ENCODE results near the gene ANXA6. TPM values are rescaled to one million over a fixed set of nuclear protein-coding genes. Genes with fewer than 3 reads are reported as not detected.

Gene ANXA6
- total RNA-seq, 1 experiment from 2014 or later, result 98.7 TPM

DNA sequence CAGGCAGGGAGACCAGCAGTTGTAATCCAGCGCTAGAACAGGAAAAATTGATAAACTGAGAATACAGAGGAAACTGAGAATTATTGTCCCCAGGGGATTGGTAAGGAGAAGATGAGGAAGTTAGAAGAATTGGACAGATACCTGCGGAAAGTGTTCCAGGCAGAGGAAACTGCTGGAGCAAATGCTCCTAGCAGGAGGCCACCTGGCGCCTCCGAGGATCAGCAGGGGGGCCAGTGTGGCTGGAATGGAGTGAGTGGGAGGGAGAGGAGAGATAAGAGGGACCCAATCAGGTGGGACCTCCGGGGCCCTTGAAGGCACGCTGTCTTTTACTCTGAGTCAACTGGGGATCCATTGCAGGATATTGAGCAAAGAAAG, 695 bp upstream of the ANXA6 start:
- Histone ChIP-seq H4K91ac (ENCODE audit: insufficient read length, low read depth, low read length) (no peak overlapping the region), H3K4me1 (ENCODE audit: insufficient read depth, low read length) (no peaks in the 10 kb centered on the region), H3K4ac (ENCODE audit: low read depth, low read length) (no peak overlapping the region), H3K79me2 (ENCODE audit: insufficient read depth, low read length) (no peaks in the 10 kb centered on the region; the same call in 1 of the 2 replicates), H3K4me2 (ENCODE audit: insufficient read depth, insufficient read length, low read length) (peak overlapping the region; percentile 70), H2AFZ (ENCODE audit: low read length) (no peak overlapping the region), H3T11ph (ENCODE audit: low read length) (no peak overlapping the region), H3K23ac (ENCODE audit: insufficient read length, low read depth, low read length) (no peak overlapping the region), H3K9me3 (ENCODE audit: control insufficient read depth, low read depth, low read length) (no peaks in the 10 kb centered on the region), H3K27ac (ENCODE audit: insufficient read length, low read depth, low read length) (no peak overlapping the region), H3K9ac (ENCODE audit: extremely low read depth, insufficient read length, low read length) (no peak overlapping the region), H4K20me1 (ENCODE audit: control insufficient read depth, insufficient read depth, insufficient read length) (no peaks in the 10 kb centered on the region), H3K56ac (ENCODE audit: insufficient read length, low read depth, low read length) (no peak overlapping the region), H4K8ac (replicated peaks; ENCODE audit: insufficient read length, low read depth, low read length) (no peak overlapping the region), H2AK5ac (ENCODE audit: insufficient read length, low read length) (no peak overlapping the region), H3K23me2 (ENCODE audit: insufficient read length, low read depth, low read length, poor library complexity, severe bottlenecking) (peaks cover 15% of the 10 kb centered on the region), H2BK15ac (ENCODE audit: low read depth, low read length) (no peak overlapping the region), H2BK20ac (ENCODE audit: low read depth, low read length, poor library complexity, severe bottlenecking) (no peak overlapping the region), H3K27me3 (ENCODE audit: insufficient read depth, low read length) (no peaks in the 10 kb centered on the region), H4K5ac (ENCODE audit: insufficient read length, low read depth, low read length) (no peak overlapping the region), H3K14ac (ENCODE audit: insufficient read depth, low read length) (peak overlapping the region; percentile 11; the same call in 1 of the 2 replicates), H2BK120ac (ENCODE audit: low read depth, low read length, poor library complexity, severe bottlenecking) (no peak overlapping the region), H3K18ac (ENCODE audit: insufficient read length, low read depth, low read length) (no peak overlapping the region), H2BK5ac (ENCODE audit: insufficient read length, low read length) (no peak overlapping the region), H3K79me1 (ENCODE audit: insufficient read depth, low read depth, low read length, poor library complexity, severe bottlenecking) (no peaks in the 10 kb centered on the region), H2BK12ac (ENCODE audit: insufficient read length, low read depth, low read length) (no peak overlapping the region)
- TF ChIP-seq, protein P1, sequence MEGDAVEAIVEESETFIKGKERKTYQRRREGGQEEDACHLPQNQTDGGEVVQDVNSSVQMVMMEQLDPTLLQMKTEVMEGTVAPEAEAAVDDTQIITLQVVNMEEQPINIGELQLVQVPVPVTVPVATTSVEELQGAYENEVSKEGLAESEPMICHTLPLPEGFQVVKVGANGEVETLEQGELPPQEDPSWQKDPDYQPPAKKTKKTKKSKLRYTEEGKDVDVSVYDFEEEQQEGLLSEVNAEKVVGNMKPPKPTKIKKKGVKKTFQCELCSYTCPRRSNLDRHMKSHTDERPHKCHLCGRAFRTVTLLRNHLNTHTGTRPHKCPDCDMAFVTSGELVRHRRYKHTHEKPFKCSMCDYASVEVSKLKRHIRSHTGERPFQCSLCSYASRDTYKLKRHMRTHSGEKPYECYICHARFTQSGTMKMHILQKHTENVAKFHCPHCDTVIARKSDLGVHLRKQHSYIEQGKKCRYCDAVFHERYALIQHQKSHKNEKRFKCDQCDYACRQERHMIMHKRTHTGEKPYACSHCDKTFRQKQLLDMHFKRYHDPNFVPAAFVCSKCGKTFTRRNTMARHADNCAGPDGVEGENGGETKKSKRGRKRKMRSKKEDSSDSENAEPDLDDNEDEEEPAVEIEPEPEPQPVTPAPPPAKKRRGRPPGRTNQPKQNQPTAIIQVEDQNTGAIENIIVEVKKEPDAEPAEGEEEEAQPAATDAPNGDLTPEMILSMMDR (conservative IDR thresholded peaks at IDR 0.05), result no peak
- peaks cover 12% of the 10 kb centered on the region; the same call in 1 of the 2 replicates for H3K27me3 Mint-ChIP-seq (ENCODE audit: low read depth)
- peak overlapping the region; percentile 77 to 85 for H3K4me3 Mint-ChIP-seq
- peak overlapping the region in 1 of 3 experiments; percentile 76; a peak in 1 of 7 replicates for H3K27ac Mint-ChIP-seq
- H3K36me3 Mint-ChIP-seq (ENCODE audit: insufficient read depth in 1 of 3, low read depth in 3 of 3), result no peaks in the 10 kb centered on the region
- WGBS (ENCODE audit: extremely low coverage, insufficient read length, low lambda C conversion rate), result no CpG with 5 or more reads among the region's 6 CpGs
- peak; percentile 59 for DNase-seq
- H3K9me3 Mint-ChIP-seq, result no peaks in the 10 kb centered on the region
- H3K4me1 Mint-ChIP-seq, result peaks cover 28 to 33% of the 10 kb centered on the region in 2 experiments
